ENCODE measurements around the gene PCNX1.

The PCNX1 gene

DNA sequence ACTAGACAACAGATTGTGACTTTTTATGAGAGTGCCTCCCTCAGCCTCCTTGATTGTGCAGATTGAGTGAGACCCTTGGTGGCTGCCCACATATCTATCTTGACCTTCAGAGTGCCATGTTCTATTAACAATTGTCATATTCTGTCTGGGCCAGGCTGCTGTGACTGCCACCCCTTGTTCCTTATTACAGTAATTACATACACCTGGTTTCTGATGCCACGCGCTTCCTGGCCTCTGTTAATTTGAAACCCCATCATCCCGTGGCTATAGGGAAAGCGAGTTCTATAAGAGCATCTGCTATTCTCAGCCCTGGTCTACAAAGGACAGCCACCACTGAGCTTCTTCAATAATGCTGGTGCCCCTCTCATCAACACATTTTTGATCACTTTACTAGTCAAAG is 228.7 kb downstream of the PCNX1 start:
- Histone ChIP-seq H3K27me3 (ENCODE audit: control insufficient read depth, low read length) (no peaks in the 10 kb centered on the region), H4K20me1 (ENCODE audit: control insufficient read depth, insufficient read depth, low read depth, low read length) (no peaks in the 10 kb centered on the region)
- TF ChIP-seq, protein P1, sequence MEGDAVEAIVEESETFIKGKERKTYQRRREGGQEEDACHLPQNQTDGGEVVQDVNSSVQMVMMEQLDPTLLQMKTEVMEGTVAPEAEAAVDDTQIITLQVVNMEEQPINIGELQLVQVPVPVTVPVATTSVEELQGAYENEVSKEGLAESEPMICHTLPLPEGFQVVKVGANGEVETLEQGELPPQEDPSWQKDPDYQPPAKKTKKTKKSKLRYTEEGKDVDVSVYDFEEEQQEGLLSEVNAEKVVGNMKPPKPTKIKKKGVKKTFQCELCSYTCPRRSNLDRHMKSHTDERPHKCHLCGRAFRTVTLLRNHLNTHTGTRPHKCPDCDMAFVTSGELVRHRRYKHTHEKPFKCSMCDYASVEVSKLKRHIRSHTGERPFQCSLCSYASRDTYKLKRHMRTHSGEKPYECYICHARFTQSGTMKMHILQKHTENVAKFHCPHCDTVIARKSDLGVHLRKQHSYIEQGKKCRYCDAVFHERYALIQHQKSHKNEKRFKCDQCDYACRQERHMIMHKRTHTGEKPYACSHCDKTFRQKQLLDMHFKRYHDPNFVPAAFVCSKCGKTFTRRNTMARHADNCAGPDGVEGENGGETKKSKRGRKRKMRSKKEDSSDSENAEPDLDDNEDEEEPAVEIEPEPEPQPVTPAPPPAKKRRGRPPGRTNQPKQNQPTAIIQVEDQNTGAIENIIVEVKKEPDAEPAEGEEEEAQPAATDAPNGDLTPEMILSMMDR (IDR thresholded peaks at IDR 0.05; ENCODE audit: low read depth, low read length, poor library complexity, severe bottlenecking), result no peak
- TF ChIP-seq EZH2phosphoT487 (IDR thresholded peaks at IDR 0.05; ENCODE audit: borderline replicate concordance, low read length), result no peak

DNA sequence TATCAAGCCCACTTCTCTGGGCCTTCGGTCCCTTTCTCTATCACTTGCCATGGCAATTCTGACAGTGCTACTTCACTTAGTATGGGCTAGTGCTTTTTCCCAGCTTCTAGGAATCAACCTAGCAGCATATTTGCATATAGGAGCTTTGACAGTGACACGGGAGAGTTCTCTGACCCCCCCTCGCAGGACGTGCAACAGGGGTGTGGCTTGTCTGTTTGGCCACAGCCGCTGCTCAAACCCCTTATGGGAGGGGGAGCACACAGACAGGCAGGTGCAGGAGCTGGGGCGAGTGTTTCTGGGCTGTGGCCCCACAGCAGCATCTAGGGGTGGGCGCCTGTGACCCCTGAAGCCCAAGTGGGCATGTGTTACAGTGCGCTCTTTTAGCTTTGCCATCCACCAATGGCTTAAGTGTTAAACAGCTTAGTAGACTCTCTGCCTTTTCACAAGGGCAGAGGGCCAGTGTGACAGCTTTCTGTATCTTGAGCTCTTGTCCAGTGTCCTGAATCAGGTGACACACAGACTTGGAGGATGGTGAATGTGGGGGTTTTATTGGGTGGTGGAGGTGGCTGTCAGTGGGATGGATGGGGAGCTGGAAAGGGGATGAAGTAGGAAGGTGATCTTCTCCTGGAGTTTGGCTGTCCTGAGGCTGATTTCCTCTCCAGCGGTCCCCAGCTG is 229.3 kb downstream of the PCNX1 start:
- Histone ChIP-seq H4K20me1 (ENCODE audit: control insufficient read depth, insufficient read depth, low read depth, low read length) (no peaks in the 10 kb centered on the region), H3K9me3 (ENCODE audit: control insufficient read depth, insufficient read depth, low read length) (no peaks in the 10 kb centered on the region), H3K36me3 (ENCODE audit: control insufficient read depth, low read length) (no peaks in the 10 kb centered on the region), H3F3A (ENCODE audit: control insufficient read depth, insufficient read depth) (no peaks in the 10 kb centered on the region), H3K4me2 (ENCODE audit: low read length) (no peak overlapping the region), H3K9me2 (replicated peaks; ENCODE audit: control insufficient read depth, low read length) (no peaks in the 10 kb centered on the region), H3K4me3 (ENCODE audit: low read length) (no peak overlapping the region), H3K27me3 (ENCODE audit: control insufficient read depth, low read length) (no peaks in the 10 kb centered on the region), H3K27ac (ENCODE audit: low read depth, low read length) (no peak overlapping the region), H3K4me1 (ENCODE audit: control insufficient read depth, low read length) (peaks cover 16% of the 10 kb centered on the region), H3K79me2 (ENCODE audit: control insufficient read depth, low read length) (no peaks in the 10 kb centered on the region)
- TF ChIP-seq EZH2phosphoT487 (IDR thresholded peaks at IDR 0.05; ENCODE audit: borderline replicate concordance, low read length), result no peak
- TF ChIP-seq, protein P1 (IDR thresholded peaks at IDR 0.05; ENCODE audit: low read depth, low read length, poor library complexity, severe bottlenecking), result no peak

More for the DNA sequence above, 228.7 kb downstream of the PCNX1 start:
- no peaks in the 10 kb centered on the region for H3K9me2 ChIP-seq (replicated peaks; ENCODE audit: control insufficient read depth, low read length)
- no peak overlapping the region for H3K27ac ChIP-seq (ENCODE audit: low read depth, low read length)
- H3K4me2 ChIP-seq (ENCODE audit: low read length), result no peak overlapping the region
- H3K4me1 ChIP-seq (ENCODE audit: control insufficient read depth, low read length), result peaks cover 10% of the 10 kb centered on the region
- no peaks in the 10 kb centered on the region for H3K36me3 ChIP-seq (ENCODE audit: control insufficient read depth, low read length)
- no peaks in the 10 kb centered on the region for H3F3A ChIP-seq (ENCODE audit: control insufficient read depth, insufficient read depth)
- no peak overlapping the region for H3K4me3 ChIP-seq (ENCODE audit: low read length)
- no peaks in the 10 kb centered on the region for H3K79me2 ChIP-seq (ENCODE audit: control insufficient read depth, low read length)
- no peaks in the 10 kb centered on the region for H3K9me3 ChIP-seq (ENCODE audit: control insufficient read depth, insufficient read depth, low read length)

DNA sequence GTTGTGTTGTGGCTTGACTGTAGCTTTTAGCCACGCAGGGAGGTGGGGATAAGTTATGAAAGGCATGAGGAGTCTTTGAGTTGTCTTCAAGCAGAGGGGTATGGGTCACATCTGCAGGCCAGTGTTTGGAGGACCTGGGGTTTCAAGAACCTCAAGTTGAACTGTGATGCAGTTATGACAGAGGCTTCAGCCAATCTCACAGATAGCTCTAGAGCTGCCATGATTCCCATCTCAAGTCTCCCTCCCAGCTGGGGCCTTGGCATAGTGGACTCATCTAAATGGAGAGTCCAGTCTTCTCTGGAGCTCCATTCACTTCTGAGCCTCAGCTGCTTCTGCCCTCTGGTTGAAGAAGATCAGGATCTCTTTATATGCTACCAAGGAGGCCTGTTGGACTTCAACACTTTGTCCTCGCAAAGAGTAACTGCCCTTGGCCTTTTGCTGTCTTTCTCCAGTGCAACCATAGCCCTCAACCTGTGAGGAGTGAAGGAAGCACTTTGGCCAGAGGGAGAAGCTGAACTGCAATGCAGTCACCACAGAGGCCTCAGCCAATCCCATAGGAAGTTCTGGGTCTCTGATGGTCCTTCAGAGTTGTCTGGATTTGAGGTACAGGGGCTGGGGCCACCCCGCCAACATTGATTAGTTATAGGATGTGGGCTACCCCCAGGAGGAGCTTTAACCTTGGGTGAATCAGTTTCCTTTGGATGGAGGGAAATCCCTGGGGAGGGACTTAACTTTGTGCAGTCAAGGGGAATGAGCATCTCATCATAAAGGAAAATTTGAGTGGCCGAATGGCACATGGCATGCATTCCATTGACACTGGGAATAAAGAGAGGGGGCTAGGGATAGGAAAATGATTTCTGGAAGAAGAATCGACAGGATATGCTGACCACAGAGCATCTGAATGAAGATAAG is 230.5 kb downstream of the PCNX1 start:
- Histone ChIP-seq H3K27me3 (ENCODE audit: control insufficient read depth, low read length) (no peaks in the 10 kb centered on the region), H3K4me2 (ENCODE audit: low read length) (no peak overlapping the region), H3K36me3 (ENCODE audit: control insufficient read depth, low read length) (no peaks in the 10 kb centered on the region), H3K4me3 (ENCODE audit: low read length) (no peak overlapping the region), H3K9me3 (ENCODE audit: control insufficient read depth, insufficient read depth, low read length) (no peaks in the 10 kb centered on the region), H3K4me1 (ENCODE audit: control insufficient read depth, low read length) (peaks cover 29% of the 10 kb centered on the region), H3F3A (ENCODE audit: control insufficient read depth, insufficient read depth) (no peaks in the 10 kb centered on the region), H4K20me1 (ENCODE audit: control insufficient read depth, insufficient read depth, low read depth, low read length) (no peaks in the 10 kb centered on the region), H3K79me2 (ENCODE audit: control insufficient read depth, low read length) (no peaks in the 10 kb centered on the region), H3K27ac (ENCODE audit: low read depth, low read length) (no peak overlapping the region), H3K9me2 (replicated peaks; ENCODE audit: control insufficient read depth, low read length) (no peaks in the 10 kb centered on the region)
- TF ChIP-seq EZH2phosphoT487 (IDR thresholded peaks at IDR 0.05; ENCODE audit: borderline replicate concordance, low read length), result no peak
- TF ChIP-seq, protein P1 (IDR thresholded peaks at IDR 0.05; ENCODE audit: low read depth, low read length, poor library complexity, severe bottlenecking), result no peak

All from DOHH2 (cell line).